Measurements from ENCODE around the gene TPRN. TPM values are rescaled to one million over a fixed set of nuclear protein-coding genes. Genes with fewer than 3 reads are reported as not detected.

Gene TPRN
- total RNA-seq, 1 experiment from 2014 or later, result 24.9 TPM

GRCh38 chr9:137166380-137167229 is 33.9 kb downstream of the TPRN start:
- BruUV-seq (replicated peaks), result no TSS peak
- no peaks in the 10 kb centered on the region for H3K9me3 ChIP-seq (ENCODE audit: control insufficient read depth in 1 of 2, insufficient read depth in 1 of 2, low read depth in 1 of 2, low read length in 2 of 2)
- no peak overlapping the region for H3K4me3 ChIP-seq (replicated peaks in 1 of 2; ENCODE audit: low read depth in 1 of 2, low read length in 2 of 2)

More at GRCh38 chr9:137166380-137167229, 33.9 kb downstream of the TPRN start:
- no peaks in the 10 kb centered on the region for H3K79me2 ChIP-seq (ENCODE audit: insufficient read depth, low read length)
- DNase-seq (ENCODE audit: low read depth, low spot score) (no peak), ATAC-seq (no peak)
- H3K4me1 ChIP-seq (ENCODE audit: control insufficient read depth in 1 of 2, insufficient read depth in 2 of 2, low read length in 2 of 2), result peaks cover 18 to 63% of the 10 kb centered on the region in 2 experiments
- H3K27ac ChIP-seq (ENCODE audit: low read depth, low read length), result no peak overlapping the region
- H3K4me2 ChIP-seq (ENCODE audit: low read length), result no peak overlapping the region; the same call in 1 of the 2 replicates
- no peaks in the 10 kb centered on the region for H3K9me2 ChIP-seq (ENCODE audit: insufficient read depth)
- H2AFZ ChIP-seq (ENCODE audit: low read depth, low read length, poor library complexity, severe bottlenecking), result no peak overlapping the region
- no peaks in the 10 kb centered on the region for H3K27me3 ChIP-seq (ENCODE audit: insufficient read depth, low read length)
- intact Hi-C loops (cut with micrococcal nuclease), result no loop called here
- RAD21 ChIA-PET (ENCODE audit: low non-redundant PET in 1 of 2, low total read pairs in 2 of 2, uncharacterized antibody in 2 of 2, unreplicated experiment in 2 of 2), result no interaction called here
- CTCF ChIA-PET, result no interaction called here
- TF ChIP-seq TCF7L2 (IDR thresholded peaks at IDR 0.05; ENCODE audit: borderline replicate concordance, extremely low read depth, insufficient read depth, insufficient read length) (no peak), ZFX (IDR thresholded peaks at IDR 0.05) (no peak), EGR1 (IDR thresholded peaks at IDR 0.05; ENCODE audit: low read depth) (no peak), MAX (IDR thresholded peaks at IDR 0.05) (no peak), POLR2A (IDR thresholded peaks at IDR 0.05; ENCODE audit: borderline replicate concordance, extremely low read depth, insufficient read depth, insufficient read length) (no peak), FOSL1 (IDR thresholded peaks at IDR 0.05; ENCODE audit: low read depth) (no peak), SP1 (IDR thresholded peaks at IDR 0.05; ENCODE audit: low read depth) (no peak), CBX3 (IDR thresholded peaks at IDR 0.05; ENCODE audit: low read depth) (no peak), JUND (IDR thresholded peaks at IDR 0.05) (no peak), YY1 (IDR thresholded peaks at IDR 0.05; ENCODE audit: extremely low read depth, insufficient replicate concordance, low read depth, low read length) (no peak), ZBTB33 (IDR thresholded peaks at IDR 0.05; ENCODE audit: extremely low read depth, insufficient replicate concordance, low read length) (no peak), RAD21 (IDR thresholded peaks at IDR 0.05; ENCODE audit: low read depth) (no peak), SRF (IDR thresholded peaks at IDR 0.05; ENCODE audit: low read depth) (no peak), SIN3A (IDR thresholded peaks at IDR 0.05; ENCODE audit: low read depth) (no peak), CTCF (IDR thresholded peaks at IDR 0.05 in 2 of 3, conservative IDR thresholded peaks at IDR 0.05 in 1 of 3; ENCODE audit: borderline replicate concordance in 1 of 3, insufficient read depth in 1 of 3, low read depth in 2 of 3, low read length in 2 of 3) (no peak), ATF3 (IDR thresholded peaks at IDR 0.05) (no peak)
- H3K9ac ChIP-seq (ENCODE audit: low read length), result no peak overlapping the region
- POLR2A ChIA-PET, result interaction anchor here (3.4 kb wide), 1 partner anchor 16 kb away, joined by 12 read pairs; no protein-coding TSS in a partner anchor
- no peaks in the 10 kb centered on the region for H4K20me1 ChIP-seq (ENCODE audit: insufficient read depth)
- H3K36me3 ChIP-seq (ENCODE audit: control insufficient read depth in 1 of 2, insufficient read depth in 2 of 2, low read length in 2 of 2), result no peaks in the 10 kb centered on the region
